ENCODE results near the gene BMPER.

Gene BMPER

GRCh38 chr7:33923440-33924229 lies 18.3 kb downstream of the BMPER start:
- H3K27ac ChIP-seq, result no peak overlapping the region
- TF ChIP-seq CTCF (conservative IDR thresholded peaks at IDR 0.05), result 0 out of 2 replicates have a peak, but pooled peaks have one; percentile 3
- TF ChIP-seq ZFX (IDR thresholded peaks at IDR 0.05), result no peak

- H3K27ac ChIP-seq, result no peak overlapping the region
- TF ChIP-seq CTCF (conservative IDR thresholded peaks at IDR 0.05) (no peak), ZFX (IDR thresholded peaks at IDR 0.05) (no peak)
Observed at GRCh38 chr7:33926535-33926934, 21.2 kb downstream of the BMPER start.

DNA sequence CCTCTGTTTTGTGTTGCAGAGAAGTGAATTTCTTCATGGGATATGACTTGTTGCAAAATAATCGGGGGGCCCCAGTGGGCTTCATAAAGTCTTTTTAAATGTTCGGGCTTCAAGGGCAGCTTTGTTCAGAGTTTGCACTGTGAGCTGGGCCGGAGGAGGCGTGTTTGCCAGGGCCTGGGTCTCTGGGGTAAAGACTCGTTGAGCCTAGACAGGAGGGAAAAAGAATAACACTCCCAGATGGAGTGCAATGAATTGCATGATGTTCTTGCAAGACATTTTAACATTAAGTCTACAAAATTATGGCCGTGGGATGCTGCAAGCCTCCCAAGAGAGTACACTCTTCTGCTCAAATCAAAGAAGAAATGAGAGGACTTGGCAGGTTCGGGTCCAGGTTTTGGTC lies 23.6 kb downstream of the BMPER start:
- TF ChIP-seq ZFX (IDR thresholded peaks at IDR 0.05) (no peak), CTCF (conservative IDR thresholded peaks at IDR 0.05) (no peak)
- no peak overlapping the region for H3K27ac ChIP-seq

GRCh38 chr7:33932221-33932620 lies 26.9 kb downstream of the BMPER start:
- no peak for TF ChIP-seq CTCF (conservative IDR thresholded peaks at IDR 0.05)
- no peak for TF ChIP-seq ZFX (IDR thresholded peaks at IDR 0.05)
- no peak overlapping the region for H3K27ac ChIP-seq

- no peak overlapping the region for H3K27ac ChIP-seq
- TF ChIP-seq CTCF (conservative IDR thresholded peaks at IDR 0.05) (peak; percentile 95), ZFX (IDR thresholded peaks at IDR 0.05) (no peak)
Observed at GRCh38 chr7:33932832-33933468, 27.6 kb downstream of the BMPER start.

- H3K27ac ChIP-seq, result no peak overlapping the region
- no peak for TF ChIP-seq ZFX (IDR thresholded peaks at IDR 0.05)
- TF ChIP-seq CTCF (conservative IDR thresholded peaks at IDR 0.05), result no peak
Observed at GRCh38 chr7:33933611-33934281, 28.4 kb downstream of the BMPER start.

DNA sequence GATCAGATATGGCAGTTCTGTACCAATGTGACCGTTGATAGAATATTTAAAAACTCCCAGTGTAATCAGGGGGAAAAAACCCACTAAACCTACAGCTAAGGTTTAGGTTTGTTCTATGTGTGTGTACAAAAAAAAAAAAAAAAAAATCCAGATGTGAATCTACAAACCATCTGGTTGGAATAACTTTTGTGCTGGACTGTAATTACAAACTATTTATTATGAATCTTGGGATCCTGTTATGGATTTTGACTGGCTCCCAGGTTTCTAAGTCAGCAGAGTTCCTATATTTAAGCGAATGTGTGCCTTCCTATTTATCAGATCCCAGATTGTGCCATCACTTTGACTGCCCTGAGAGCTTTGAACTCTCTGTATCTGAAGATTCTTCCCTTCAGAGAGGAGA lies 29.1 kb downstream of the BMPER start:
- TF ChIP-seq ZFX (IDR thresholded peaks at IDR 0.05) (no peak), CTCF (conservative IDR thresholded peaks at IDR 0.05) (no peak)
- no peak overlapping the region for H3K27ac ChIP-seq
